Kidney (tissue), 14 donors: ENCODE measurements around the gene LRRC27. TPM values are rescaled to one million over a fixed set of nuclear protein-coding genes. Genes with fewer than 3 reads are reported as not detected.

Experiments used
- DNase-seq, 5 donors: peaks; one replicate each; pipeline ENCODE4 v3.0.0-alpha.2; 2013 to 2020
- FAIRE-seq: peaks from 2 replicates; lab custom pipeline; 2012; peaks lifted over from hg19 to GRCh38; lab: Jason Lieb, UNC
- H3K27ac ChIP-seq, 2 donors: one replicate each; pipeline ENCODE4 v1.7.0; 2013; ENCODE audit warnings: low read depth in 2 of 2, low read length in 2 of 2, inconsistent platforms in 1 of 2
- H3K27me3 ChIP-seq: one replicate; pipeline ENCODE4 v1.7.1; 2013; ENCODE audit warnings: low read length, inconsistent platforms; ENCODE audit not compliant: control insufficient read depth, insufficient read depth
- H3K36me3 ChIP-seq, 3 donors: one replicate each; pipeline versions ENCODE4 v1.7.0 to v1.7.1; 2013; ENCODE audit warnings: low read length in 3 of 3, control low read depth in 1 of 3, inconsistent platforms in 1 of 3; ENCODE audit not compliant: insufficient read depth in 3 of 3, control insufficient read depth in 2 of 3
- H3K4me1 ChIP-seq, 3 donors: one replicate each; pipeline versions ENCODE4 v1.7.0 to v1.7.1; 2013; ENCODE audit warnings: low read length in 3 of 3, inconsistent platforms in 1 of 3, low read depth in 1 of 3; ENCODE audit not compliant: control insufficient read depth in 2 of 3, insufficient read depth in 2 of 3
- H3K4me3 ChIP-seq, 3 donors: one replicate each; pipeline versions ENCODE4 v1.7.0 to v1.8.1; 2013; ENCODE audit warnings: low read length in 3 of 3, control low read depth in 1 of 3, inconsistent platforms in 1 of 3
- H3K9ac ChIP-seq, 3 donors: one replicate each; pipeline versions ENCODE4 v1.7.0 to v1.7.1; 2013; ENCODE audit warnings: low read length in 3 of 3, control low read depth in 1 of 3, inconsistent platforms in 1 of 3
- H3K9me3 ChIP-seq, 3 donors: one replicate each; pipeline versions ENCODE4 v1.7.0 to v1.7.1; 2013; ENCODE audit warnings: low read length in 3 of 3, control low read depth in 1 of 3, inconsistent platforms in 1 of 3; ENCODE audit not compliant: control insufficient read depth in 2 of 3, insufficient read depth in 1 of 3
- intact Hi-C: fragments of 100-400 bp; cut with DNase I; formaldehyde crosslinking; loops from one replicate; pipeline ENCODE4 v1.11.1; 2022
- polyA plus RNA-seq: library from polyadenylated mRNA; stranded (reverse); fragments of 350-450 nt; fragmentation: Illumina TruSeq; extraction: RNeasy Lipid Tissue Mini Kit (QIAGEN cat#74804); gene quantifications from one replicate; pipeline ENCODE4 v1.2.3, GENCODE V29; 2014; ENCODE audit warnings: low read depth, low replicate concordance; ENCODE audit not compliant: insufficient read depth
- total RNA-seq: library from RNA; stranded (reverse); fragmentation: NEBNext Ultra II Directional; extraction: Animal tissue kit (Norgen Biotek cat#: 25700); gene quantifications from one replicate; pipeline ENCODE4 v1.2.1, GENCODE V29; 2021
- TF ChIP-seq, protein P1 (sequence below): IDR thresholded peaks from 3 replicates; pipeline ENCODE4 v1.5.1; 2012; ENCODE audit warnings: mild to moderate bottlenecking, moderate library complexity, borderline replicate concordance; ENCODE audit not compliant: insufficient read depth; ENCODE audit errors: extremely low read depth
- donor health status: control.
- donor health status: control.
- donor health status: control.
- donor health status: control.
- donor health status: control.
- donor health status: DM: yes; HTN: yes; CAD: no.
- donor health status: Normal renal cell carcinoma (clear cell type).

LRRC27 gene
- total and polyA plus RNA-seq, 2 donors from 2014 or later = 14.4 to 14.6 TPM

DNA sequence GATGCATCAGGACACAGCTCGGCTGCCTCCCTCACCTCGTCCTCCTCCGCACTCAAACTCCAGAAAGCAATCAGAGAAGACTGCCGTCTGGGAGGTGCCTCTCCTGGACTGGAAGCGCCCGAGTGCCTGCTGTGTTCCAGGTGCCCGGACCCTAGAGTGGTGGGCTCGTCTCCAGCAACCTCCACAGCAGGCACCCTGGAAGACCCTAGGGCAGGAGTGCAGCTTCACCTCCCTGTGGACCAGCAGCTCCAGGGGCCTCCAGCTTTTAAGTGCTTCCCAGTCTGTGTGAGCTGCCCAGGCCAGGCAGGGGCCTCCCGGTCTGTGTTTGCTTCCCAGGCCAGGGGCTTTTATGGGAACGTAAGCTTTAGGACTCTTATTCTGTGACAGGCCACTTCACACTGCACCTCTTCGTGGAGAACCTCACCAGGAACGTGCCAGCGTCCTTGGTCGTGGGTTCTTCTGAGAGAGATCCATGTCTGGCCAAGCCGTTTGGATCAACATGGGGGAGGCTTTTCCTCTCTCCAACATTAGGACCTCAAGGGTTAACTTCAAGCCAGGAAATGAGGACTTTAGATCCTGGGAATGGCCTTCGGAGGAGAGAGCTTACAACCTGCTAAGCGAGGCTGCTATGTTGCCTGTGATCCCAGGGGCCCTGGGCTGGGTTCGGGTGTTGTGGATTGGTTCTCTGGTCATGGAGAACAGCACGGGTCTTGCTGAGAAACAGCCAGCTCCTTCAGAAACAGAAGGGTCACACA is 59.1 kb downstream of the LRRC27 start:
- peaks cover 0 to 14% (median 2%) of the 10 kb centered on the region in 3 donors for H3K4me1 ChIP-seq
- TF ChIP-seq, protein P1, sequence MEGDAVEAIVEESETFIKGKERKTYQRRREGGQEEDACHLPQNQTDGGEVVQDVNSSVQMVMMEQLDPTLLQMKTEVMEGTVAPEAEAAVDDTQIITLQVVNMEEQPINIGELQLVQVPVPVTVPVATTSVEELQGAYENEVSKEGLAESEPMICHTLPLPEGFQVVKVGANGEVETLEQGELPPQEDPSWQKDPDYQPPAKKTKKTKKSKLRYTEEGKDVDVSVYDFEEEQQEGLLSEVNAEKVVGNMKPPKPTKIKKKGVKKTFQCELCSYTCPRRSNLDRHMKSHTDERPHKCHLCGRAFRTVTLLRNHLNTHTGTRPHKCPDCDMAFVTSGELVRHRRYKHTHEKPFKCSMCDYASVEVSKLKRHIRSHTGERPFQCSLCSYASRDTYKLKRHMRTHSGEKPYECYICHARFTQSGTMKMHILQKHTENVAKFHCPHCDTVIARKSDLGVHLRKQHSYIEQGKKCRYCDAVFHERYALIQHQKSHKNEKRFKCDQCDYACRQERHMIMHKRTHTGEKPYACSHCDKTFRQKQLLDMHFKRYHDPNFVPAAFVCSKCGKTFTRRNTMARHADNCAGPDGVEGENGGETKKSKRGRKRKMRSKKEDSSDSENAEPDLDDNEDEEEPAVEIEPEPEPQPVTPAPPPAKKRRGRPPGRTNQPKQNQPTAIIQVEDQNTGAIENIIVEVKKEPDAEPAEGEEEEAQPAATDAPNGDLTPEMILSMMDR = no peak
- H3K9ac ChIP-seq = no peak overlapping the region
- no peaks in the 10 kb centered on the region for H3K27me3 ChIP-seq
- DNase-seq (peak in 2 of 5 donors; percentile 48 to 59), FAIRE-seq (no peak)
- intact Hi-C loops = no loop called here
- H3K9me3 ChIP-seq = no peaks in the 10 kb centered on the region
- no peaks in the 10 kb centered on the region for H3K36me3 ChIP-seq
- H3K4me3 ChIP-seq = no peak overlapping the region
- no peak overlapping the region for H3K27ac ChIP-seq

DNA sequence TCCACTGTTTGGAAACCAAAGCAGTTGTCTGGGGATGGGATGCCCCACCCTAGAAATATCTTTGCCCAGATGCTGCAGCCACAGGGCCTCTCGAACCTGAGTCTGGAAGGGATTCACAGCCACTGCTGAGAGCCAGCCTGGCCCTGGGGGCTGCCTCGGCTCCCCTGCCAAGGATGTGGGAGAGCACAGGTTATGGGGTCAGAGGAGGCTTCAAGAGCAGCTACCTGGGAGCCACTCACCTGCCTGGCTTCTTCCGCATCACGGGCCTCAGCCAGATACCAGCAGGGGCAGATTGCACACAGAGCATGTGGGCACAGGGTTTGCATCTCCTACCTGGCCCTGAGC is 59.7 kb downstream of the LRRC27 start:
- Histone ChIP-seq H3K4me1 (peaks cover 0 to 14% (median 2%) of the 10 kb centered on the region in 3 donors), H3K27me3 (no peaks in the 10 kb centered on the region), H3K27ac (no peak overlapping the region), H3K9me3 (no peaks in the 10 kb centered on the region), H3K4me3 (no peak overlapping the region), H3K9ac (no peak overlapping the region), H3K36me3 (no peaks in the 10 kb centered on the region)
- no peak for FAIRE-seq
- DNase-seq = peak in 2 of 5 donors; percentile 43 to 65
- TF ChIP-seq, protein P1 = no peak
- intact Hi-C loops = no loop called here

DNA sequence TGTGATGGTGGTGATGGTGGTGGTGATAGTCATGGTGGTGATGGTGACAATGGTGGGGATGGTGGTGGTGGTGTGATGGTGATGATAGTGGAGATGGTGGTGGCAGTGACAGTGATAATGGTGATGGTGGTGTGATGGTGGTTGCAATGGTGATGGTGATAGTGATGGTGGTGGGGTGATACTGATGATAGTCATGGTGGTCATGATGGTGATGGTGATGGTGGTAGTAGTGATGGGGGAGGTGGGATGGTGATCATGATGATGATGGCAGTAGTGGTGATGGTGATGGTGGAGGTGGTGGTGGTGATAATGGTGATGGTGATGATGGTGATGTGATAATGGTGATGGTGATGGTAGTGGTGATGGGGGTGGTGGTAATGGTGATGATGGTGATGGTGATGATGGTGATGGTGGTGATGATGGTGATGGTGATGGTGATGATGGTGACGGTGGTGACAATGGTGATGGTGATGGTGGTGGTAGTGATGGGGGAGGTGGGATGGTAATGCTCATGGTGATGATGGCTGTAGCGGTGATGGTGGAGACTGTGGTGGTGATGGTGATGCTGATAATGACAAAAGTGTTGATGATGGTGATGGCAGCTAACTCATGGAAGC is 60.3 kb downstream of the LRRC27 start:
- H3K27me3 ChIP-seq = no peaks in the 10 kb centered on the region
- peaks cover 0 to 14% (median 2%) of the 10 kb centered on the region in 3 donors for H3K4me1 ChIP-seq
- no peak overlapping the region for H3K4me3 ChIP-seq
- TF ChIP-seq, protein P1 = no peak
- intact Hi-C loops = no loop called here
- FAIRE-seq = no peak
- H3K9me3 ChIP-seq = no peaks in the 10 kb centered on the region
- H3K27ac ChIP-seq = no peak overlapping the region
- DNase-seq = no peak
- no peaks in the 10 kb centered on the region for H3K36me3 ChIP-seq
- no peak overlapping the region for H3K9ac ChIP-seq
